K562 (cell line): ENCODE measurements around the gene MTA1. TPM values are rescaled to one million over a fixed set of nuclear protein-coding genes. Genes with fewer than 3 reads are reported as not detected.

ENCODE experiments used
- ATAC-seq: fragments of 200-7000 bp; cut with Tn5 transposase; 3 replicates; pipeline ENCODE4 v1.9.1; 2020; ENCODE audit warnings: moderate library complexity
- BruUV-seq: library from RNA; stranded (reverse); fragments of 400-500 nt; replicated peaks from 2 replicates; lab custom pipeline; 2021; lab: Mats Ljungman, UMichigan
- CTCF ChIA-PET: fragments of 300-600 bp; formaldehyde crosslinking; extraction: SDS; loops from one replicate; lab custom pipeline; 2021; ENCODE audit warnings: low intra/inter-chr PET ratio; lab: Yijun Ruan, JAX
- POLR2A ChIA-PET: fragments of 300-600, 350-650 bp; sonication (Branson Sonifier 250); formaldehyde crosslinking; extraction: SDS; loops from one replicate; lab custom pipeline; 2021; ENCODE audit warnings: antibody characterized with exemption, inconsistent platforms; lab: Yijun Ruan, JAX
- DNase-seq, 4 experiments: peaks; one replicate each; pipeline versions ENCODE4 v3.0.0 to v3.0.0-alpha.2; 2011 to 2018; ENCODE audit warnings: low spot score in 3 of 4, mixed read lengths in 3 of 4; ENCODE audit errors: extremely low read depth in 1 of 4
- FAIRE-seq: peaks from 2 replicates; lab custom pipeline; 2011; peaks lifted over from hg19 to GRCh38; lab: Jason Lieb, UNC
- H2AFZ ChIP-seq: 2 replicates; pipeline ENCODE4 v1.6.0; 2011; ENCODE audit warnings: low read depth, low read length, control low read depth, inconsistent platforms
- H3K27ac ChIP-seq: fragments of 200-600 bp; 3 replicates; pipeline ENCODE4 v1.8.0; 2011; ENCODE audit warnings: low read depth, mild to moderate bottlenecking, control low read depth, inconsistent platforms, low read length, moderate library complexity, mixed read lengths; ENCODE audit errors: extremely low read depth
- H3K27me3 ChIP-seq, 2 experiments: fragments of 300-600 bp in 1 of 2; 2 replicates in 1 of 2; 3 replicates in 1 of 2; pipeline versions ENCODE4 v1.6.0 to v1.8.0; 2011; ENCODE audit warnings: inconsistent platforms in 2 of 2, low read length in 2 of 2, mild to moderate bottlenecking in 1 of 2, mixed read lengths in 1 of 2, moderate library complexity in 1 of 2; ENCODE audit not compliant: control insufficient read depth in 2 of 2, insufficient read depth in 2 of 2
- H3K36me3 ChIP-seq: fragments of 300-600 bp; 3 replicates; pipeline ENCODE4 v1.8.0; 2011; ENCODE audit warnings: mild to moderate bottlenecking, low read length, inconsistent platforms; ENCODE audit not compliant: control insufficient read depth, insufficient read depth
- H3K4me1 ChIP-seq, 2 experiments: fragments of 200-600 bp in 1 of 2; replicated peaks in 1 of 2; 2 replicates in 1 of 2; 3 replicates in 1 of 2; pipeline versions ENCODE4 v1.5.1 to v1.8.0; 2011; ENCODE audit warnings: inconsistent platforms in 2 of 2, low read length in 2 of 2, mild to moderate bottlenecking in 1 of 2, mixed read lengths in 1 of 2, moderate library complexity in 1 of 2; ENCODE audit not compliant: control insufficient read depth in 2 of 2, insufficient read depth in 2 of 2
- H3K4me2 ChIP-seq: 2 replicates; pipeline ENCODE4 v1.6.1; 2011; ENCODE audit warnings: low read length, control low read depth, inconsistent platforms, mixed read lengths; ENCODE audit not compliant: insufficient read depth
- H3K4me3 ChIP-seq: fragments of 200-600 bp; sonication (generic), shearing (Covaris generic); 2 replicates; pipeline ENCODE4 v1.5.1; 2016; ENCODE audit warnings: control low read depth, inconsistent platforms
- H3K79me2 ChIP-seq: fragments of 200-600 bp; 3 replicates; pipeline ENCODE4 v1.8.0; 2011; ENCODE audit warnings: low read length, inconsistent platforms; ENCODE audit not compliant: control insufficient read depth, insufficient read depth
- H3K9ac ChIP-seq, 2 experiments: 2 replicates each; pipeline versions ENCODE4 v1.6.0 to v1.6.1; 2011; ENCODE audit warnings: low read depth in 2 of 2, low read length in 2 of 2, control low read depth in 1 of 2, inconsistent platforms in 1 of 2, mild to moderate bottlenecking in 1 of 2, mixed read lengths in 1 of 2; ENCODE audit not compliant: insufficient read depth in 1 of 2
- H3K9me1 ChIP-seq: one replicate; pipeline ENCODE4 v1.6.0; 2011; ENCODE audit warnings: inconsistent platforms, mild to moderate bottlenecking, low read length, moderate library complexity; ENCODE audit not compliant: control insufficient read depth, insufficient read depth
- H3K9me3 ChIP-seq: replicated peaks from 2 replicates; pipeline ENCODE4 v1.5.1; 2011; ENCODE audit warnings: low read depth, low read length, inconsistent platforms; ENCODE audit not compliant: control insufficient read depth, insufficient read depth
- H4K20me1 ChIP-seq: replicated peaks from 2 replicates; pipeline ENCODE4 v1.6.1; 2011; ENCODE audit warnings: low read length, inconsistent platforms, mixed read lengths; ENCODE audit not compliant: control insufficient read depth, insufficient read depth
- ATF2 ChIP-seq: sonication (generic); formaldehyde crosslinking; IDR thresholded peaks from 2 replicates; pipeline ENCODE4 v1.8.1; 2022; ENCODE audit warnings: missing genetic modification reagents
- BCL6 ChIP-seq: fragments of 250-450 bp; sonication (Bioruptor Pico); IDR thresholded peaks from 2 replicates; pipeline ENCODE4 v1.4.0; 2020
- CC2D1A ChIP-seq: fragments of 450-650 bp; IDR thresholded peaks from 2 replicates; pipeline ENCODE4 v1.6.1; 2017; ENCODE audit warnings: mild to moderate bottlenecking
- CTCFL ChIP-seq: IDR thresholded peaks from 2 replicates; pipeline ENCODE4 v1.6.1; 2011; ENCODE audit warnings: borderline replicate concordance, low read depth, mild to moderate bottlenecking, moderate library complexity, low read length; ENCODE audit not compliant: insufficient read depth, poor library complexity, severe bottlenecking
- FOXA1 ChIP-seq: fragments of 450-650 bp; IDR thresholded peaks from 2 replicates; pipeline ENCODE4 v1.6.1; 2016; ENCODE audit warnings: mild to moderate bottlenecking, borderline replicate concordance
- HOXB6 ChIP-seq: fragments of 250-450 bp; sonication (Bioruptor Pico); IDR thresholded peaks from 2 replicates; pipeline ENCODE4 v1.5.1; 2022; ENCODE audit warnings: mild to moderate bottlenecking, borderline replicate concordance
- KDM1A ChIP-seq, 2 experiments: fragments of 450-650 bp; IDR thresholded peaks; 2 replicates each; pipeline ENCODE4 v1.6.1; 2016; ENCODE audit warnings: mild to moderate bottlenecking in 2 of 2
- NFATC3 ChIP-seq: fragments of 450-650 bp; IDR thresholded peaks from 2 replicates; pipeline ENCODE4 v1.6.1; 2017; ENCODE audit warnings: mild to moderate bottlenecking
- PTBP1 ChIP-seq: fragments of 200-400 bp; formaldehyde crosslinking; IDR thresholded peaks from 2 replicates; pipeline ENCODE4 v1.6.1; 2017; ENCODE audit warnings: low read depth, low read length
- TFAP4 ChIP-seq: sonication (generic); formaldehyde crosslinking; IDR thresholded peaks from 2 replicates; pipeline ENCODE4 v1.8.0; 2022; ENCODE audit warnings: missing genetic modification reagents, mild to moderate bottlenecking, moderate library complexity, borderline replicate concordance
- WHSC1 ChIP-seq: IDR thresholded peaks from one replicate; pipeline ENCODE4 v1.6.1; 2012; ENCODE audit warnings: low read length, control low read depth, inconsistent platforms
- WGBS: fragments of 100-300 bp; shearing (Covaris generic); methylation state at CpG from one replicate; pipeline ENCODE4 v1.1.6; 2016; ENCODE audit warnings: low coverage, mixed read lengths; ENCODE audit not compliant: insufficient coverage; ENCODE audit errors: missing lambda C conversion rate; 5-methylcytosine and 5-hydroxymethylcytosine counted together
- in situ Hi-C: fragments of 300-500 bp; cut with MboI; formaldehyde crosslinking; loops from 4 replicates; pipeline ENCODE4 v1.15.0; 2018; ENCODE audit warnings: inconsistent platforms, mixed read lengths
- intact Hi-C: fragments of 100-400 bp; cut with micrococcal nuclease; formaldehyde crosslinking; loops from 2 replicates; pipeline ENCODE4 v1.14.2; 2022
- polyA plus RNA-seq, 8 experiments: library from polyadenylated mRNA; depleted of rRNA in 4 of 8; stranded (reverse) in 5 of 8; unstranded in 3 of 8; fragments of >200 nt; fragmentation: Nextera tagmentation in 2 of 8; fragmentation: Illumina TruSeq in 1 of 8; extraction: Ambion mirVana in 2 of 8; extraction: Trizol in 1 of 8; gene quantifications; 2 replicates each; pipeline versions ENCODE4 v1.2.1 to v1.2.3, GENCODE V29; 2011 to 2014; ENCODE audit warnings: inconsistent platforms in 1 of 8, missing spikeins in 1 of 8
- total RNA-seq, 7 experiments: library from RNA; depleted of rRNA in 6 of 7; stranded (reverse); fragments of >200 nt in 6 of 7; fragmentation: Illumina TruSeq in 2 of 7; extraction: Trizol in 2 of 7; gene quantifications; 2 replicates each; pipeline versions ENCODE4 v1.2.1 to v1.2.3, GENCODE V29; 2011 to 2021; ENCODE audit warnings: low replicate concordance in 1 of 7

MTA1 gene
- total and polyA plus RNA-seq, 9 of the 15 experiments (the other 6 are each of a cell fraction or from before 2014, with no cell fraction given) = 0.13 to 118 (median 32.3) TPM

- no peaks in the 10 kb centered on the region for H3K9me3 ChIP-seq
- no peak overlapping the region for H2AFZ ChIP-seq
- H4K20me1 ChIP-seq = no peaks in the 10 kb centered on the region
- in situ Hi-C loops = no loop called here
- peaks cover 0 to 21% of the 10 kb centered on the region in 2 experiments; a peak in 2 of 5 replicates for H3K4me1 ChIP-seq
- peaks cover 0 to 10% of the 10 kb centered on the region in 2 experiments; a peak in 1 of 5 replicates for H3K27me3 ChIP-seq
- no peaks in the 10 kb centered on the region for H3K9me1 ChIP-seq
- no peak overlapping the region for H3K4me2 ChIP-seq
- DNase-seq (no peak), ATAC-seq (no peak), FAIRE-seq (no peak)
- ChIA-PET CTCF (no interaction called here), POLR2A (interaction anchor here (1.0 to 1.2 kb wide), 2 partner anchors 9 to 10 kb away, joined by 3 to 5 read pairs; no protein-coding TSS in a partner anchor)
- H3K79me2 ChIP-seq = no peaks in the 10 kb centered on the region
- intact Hi-C loops = no loop called here
- H3K27ac ChIP-seq = no peak overlapping the region
- no peak overlapping the region for H3K4me3 ChIP-seq
- H3K36me3 ChIP-seq = no peaks in the 10 kb centered on the region
- BruUV-seq = no TSS peak
- WGBS = 42% methylated on average over 2 of the region's 3 CpGs
- TF ChIP-seq BCL6 (CRISPR knock-in tag) (no peak), KDM1A (IDR thresholded peaks at IDR 0.05) (no peak), CC2D1A (no peak), HOXB6 (CRISPR knock-in tag) (no peak), NFATC3 (no peak), ATF2 (CRISPR knock-in tag) (no peak), WHSC1 (no peak), CTCFL (no peak), FOXA1 (no peak), PTBP1 (no peak), TFAP4 (CRISPR knock-in tag) (no peak)
- H3K9ac ChIP-seq = no peak overlapping the region
Observed at GRCh38 chr14:105409364-105409763, 10.3 kb upstream of the MTA1 start.
